Right lobe of liver (tissue), 6 donors: ENCODE results near the gene SMC1B. TPM values are rescaled to one million over a fixed set of nuclear protein-coding genes. Genes with fewer than 3 reads are reported as not detected.

Experiments
- ATAC-seq, 4 donors: fragments of 200-7000 bp; cut with Tn5 transposase; one replicate each; pipeline ENCODE4 v1.9.1; 2020; ENCODE audit warnings: mild to moderate bottlenecking in 4 of 4, moderate library complexity in 4 of 4
- DNase-seq, 3 donors: peaks; one replicate each; pipeline ENCODE4 v3.0.0-alpha.2; 2020
- H3K27ac ChIP-seq, 3 donors: fragments of 200-600 bp; one replicate each; pipeline ENCODE4 v1.8.0; 2022
- H3K27me3 ChIP-seq, 2 donors: fragments of 200-600 bp; one replicate each; pipeline ENCODE4 v1.8.0; 2022
- H3K36me3 ChIP-seq, 4 donors: fragments of 200-600 bp; sonication (generic) in 1 of 4; one replicate each; pipeline versions ENCODE4 v1.5.1 to v1.8.0; 2017 to 2022; ENCODE audit warnings: control low read depth in 1 of 4
- H3K4me1 ChIP-seq, 4 donors: fragments of 200-600 bp; sonication (generic) in 1 of 4; one replicate each; pipeline versions ENCODE4 v1.5.1 to v1.8.0; 2017 to 2022; ENCODE audit warnings: control low read depth in 1 of 4
- H3K4me3 ChIP-seq, 3 donors: fragments of 200-600 bp; one replicate each; pipeline ENCODE4 v1.8.0; 2022
- H3K9me3 ChIP-seq, 4 donors: fragments of 200-600 bp; sonication (generic) in 1 of 4; one replicate each; pipeline versions ENCODE4 v1.5.1 to v1.8.0; 2017 to 2022; ENCODE audit warnings: control low read depth in 1 of 4
- POLR2A ChIP-seq: fragments of 450-650 bp; IDR thresholded peaks from one replicate; pipeline ENCODE4 v1.6.1; 2017; ENCODE audit warnings: antibody characterized with exemption, mild to moderate bottlenecking
- WGBS: methylation state at CpG from one replicate; pipeline ENCODE4 v1.1.6; 2018; ENCODE audit warnings: low coverage, low lambda C conversion rate; ENCODE audit not compliant: insufficient coverage; ENCODE audit errors: missing lambda C conversion rate; 5-methylcytosine and 5-hydroxymethylcytosine counted together
- intact Hi-C, 2 donors: fragments of 100-400 bp; cut with DNase I; formaldehyde crosslinking; loops; one replicate each; pipeline versions ENCODE4 v1.11.2 to v1.14.1; 2022
- total RNA-seq, 6 experiments: library from RNA; depleted of rRNA in 2 of 6; stranded (reverse); fragments of >200 nt in 2 of 6; fragmentation: NEBNext Ultra II Directional in 3 of 6; extraction: Animal tissue kit (Norgen Biotek cat#: 25700) in 3 of 6; gene quantifications; one replicate each; pipeline versions ENCODE4 v1.1.0 to v1.2.4, GENCODE V29; 2016 to 2023
- TF ChIP-seq, protein P1 (sequence below), 4 donors: fragments of 200-600 bp in 3 of 4; fragments of 450-650 bp in 1 of 4; IDR thresholded peaks; one replicate each; pipeline versions ENCODE4 v1.5.1 to v1.8.0; 2016 to 2022; ENCODE audit warnings: antibody characterized with exemption in 4 of 4, mild to moderate bottlenecking in 2 of 4
- donor health status: DM: no; HTN: yes; CAD: no.
- donor health status: DM: no; HTN: no; CAD: no.
- donor health status: DM: no; HTN: no; CAD: no.
- donor health status: DM: no; HTN: yes; CAD: no.
- donor health status: DM: no; HTN: yes; CAD: no.

Gene SMC1B
- total RNA-seq, 6 experiments from 2014 or later, result not detected

DNA sequence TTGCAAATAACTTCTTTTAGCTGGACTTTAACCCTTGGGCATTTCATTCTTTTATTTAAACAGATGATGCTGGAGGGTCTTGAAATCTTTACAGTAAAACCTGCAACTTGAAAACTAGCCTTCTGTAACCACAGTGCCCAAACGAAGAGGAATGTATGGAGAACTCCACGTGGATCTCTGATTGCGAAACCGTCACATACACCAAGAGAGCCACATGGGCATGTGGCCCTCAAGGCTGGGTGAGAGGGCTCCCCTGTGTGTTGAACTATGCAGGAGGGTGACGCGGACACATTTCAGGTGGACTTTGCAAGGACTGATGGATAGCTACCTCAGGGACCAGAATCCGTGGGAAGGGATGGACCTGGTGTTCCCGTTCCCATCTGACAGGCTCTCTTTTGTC, 73.1 kb downstream of the SMC1B start:
- no peak for TF ChIP-seq POLR2A
- TF ChIP-seq, protein P1, sequence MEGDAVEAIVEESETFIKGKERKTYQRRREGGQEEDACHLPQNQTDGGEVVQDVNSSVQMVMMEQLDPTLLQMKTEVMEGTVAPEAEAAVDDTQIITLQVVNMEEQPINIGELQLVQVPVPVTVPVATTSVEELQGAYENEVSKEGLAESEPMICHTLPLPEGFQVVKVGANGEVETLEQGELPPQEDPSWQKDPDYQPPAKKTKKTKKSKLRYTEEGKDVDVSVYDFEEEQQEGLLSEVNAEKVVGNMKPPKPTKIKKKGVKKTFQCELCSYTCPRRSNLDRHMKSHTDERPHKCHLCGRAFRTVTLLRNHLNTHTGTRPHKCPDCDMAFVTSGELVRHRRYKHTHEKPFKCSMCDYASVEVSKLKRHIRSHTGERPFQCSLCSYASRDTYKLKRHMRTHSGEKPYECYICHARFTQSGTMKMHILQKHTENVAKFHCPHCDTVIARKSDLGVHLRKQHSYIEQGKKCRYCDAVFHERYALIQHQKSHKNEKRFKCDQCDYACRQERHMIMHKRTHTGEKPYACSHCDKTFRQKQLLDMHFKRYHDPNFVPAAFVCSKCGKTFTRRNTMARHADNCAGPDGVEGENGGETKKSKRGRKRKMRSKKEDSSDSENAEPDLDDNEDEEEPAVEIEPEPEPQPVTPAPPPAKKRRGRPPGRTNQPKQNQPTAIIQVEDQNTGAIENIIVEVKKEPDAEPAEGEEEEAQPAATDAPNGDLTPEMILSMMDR (IDR thresholded peaks at IDR 0.05), result no peak
- H3K27me3 ChIP-seq, result no peaks in the 10 kb centered on the region
- H3K4me3 ChIP-seq, result no peak overlapping the region
- H3K4me1 ChIP-seq, result peaks cover 0 to 24% (median 10%) of the 10 kb centered on the region in 4 donors
- WGBS, result 76% methylated on average over 8 of the region's 8 CpGs
- intact Hi-C loops, result no loop called here
- H3K27ac ChIP-seq, result no peak overlapping the region
- H3K9me3 ChIP-seq, result no peaks in the 10 kb centered on the region
- DNase-seq, result no peak
- peaks cover 0 to 19% (median 1%) of the 10 kb centered on the region in 4 donors for H3K36me3 ChIP-seq
- ATAC-seq, result no peak

DNA sequence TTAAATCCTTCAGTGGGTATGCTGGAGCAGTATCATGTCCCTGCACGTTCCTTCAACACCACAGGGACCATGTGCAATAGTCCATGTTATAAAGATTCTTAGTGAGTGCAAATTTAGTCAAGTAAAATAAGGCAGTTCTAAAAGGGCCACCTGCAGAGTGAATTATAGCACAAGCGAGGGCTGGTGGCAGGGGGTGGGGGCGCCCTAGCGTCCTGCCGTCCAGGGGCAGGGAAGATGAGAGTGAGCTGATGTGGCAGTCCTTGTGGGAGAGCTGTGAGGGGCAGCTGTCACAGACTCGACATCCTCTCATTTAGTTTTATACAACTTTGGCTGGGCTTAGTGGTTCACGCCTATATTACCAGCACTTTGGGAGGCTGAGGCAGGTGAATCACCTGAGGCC, 74.6 kb downstream of the SMC1B start:
- Histone ChIP-seq H3K4me3 (no peak overlapping the region), H3K27me3 (no peaks in the 10 kb centered on the region), H3K27ac (no peak overlapping the region), H3K36me3 (peaks cover 0 to 19% (median 1%) of the 10 kb centered on the region in 4 donors), H3K9me3 (no peaks in the 10 kb centered on the region), H3K4me1 (peaks cover 0 to 34% (median 10%) of the 10 kb centered on the region in 4 donors)
- ATAC-seq, result no peak
- WGBS, result 95% methylated on average over 6 of the region's 7 CpGs
- no peak for DNase-seq
- TF ChIP-seq, protein P1 (IDR thresholded peaks at IDR 0.05), result no peak
- no peak for TF ChIP-seq POLR2A
- intact Hi-C loops, result no loop called here

- no peaks in the 10 kb centered on the region for H3K9me3 ChIP-seq
- WGBS, result 63% methylated on average over 4 of the region's 9 CpGs
- H3K4me3 ChIP-seq, result no peak overlapping the region
- intact Hi-C loops, result no loop called here
- peaks cover 0 to 34% (median 10%) of the 10 kb centered on the region in 4 donors for H3K4me1 ChIP-seq
- DNase-seq, result no peak
- H3K27ac ChIP-seq, result peak overlapping the region in 2 of 3 donors; percentile 43 to 79
- no peaks in the 10 kb centered on the region for H3K27me3 ChIP-seq
- TF ChIP-seq, protein P1 (IDR thresholded peaks at IDR 0.05), result no peak
- TF ChIP-seq POLR2A, result no peak
- H3K36me3 ChIP-seq, result peaks cover 0 to 24% (median 1%) of the 10 kb centered on the region in 4 donors
- no peak for ATAC-seq
These were observed 75.9 kb downstream of the SMC1B start for GRCh38 chr22:45337536-45337935.

DNA sequence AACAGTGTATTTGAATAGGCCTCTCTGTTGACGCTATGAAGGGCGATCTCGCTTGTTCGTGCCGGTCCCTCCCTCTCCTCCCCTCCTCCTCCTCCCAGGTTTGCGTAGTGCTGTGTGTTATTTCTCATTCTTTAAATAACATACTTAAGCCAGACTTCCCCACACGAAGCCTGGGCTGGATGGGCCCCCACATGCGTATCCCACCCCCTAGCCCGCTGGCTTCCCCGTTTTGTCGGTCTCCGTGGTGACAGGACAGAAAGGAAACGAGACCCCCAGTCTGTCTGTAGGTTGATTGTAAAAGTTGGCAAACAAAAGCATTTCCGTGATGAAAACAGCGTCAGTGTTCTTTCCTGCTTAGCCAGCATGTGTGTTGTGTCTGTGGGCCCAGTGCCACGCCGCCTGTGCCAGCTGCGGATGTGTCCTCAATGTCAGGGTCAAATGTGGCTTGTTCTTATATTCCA, 76.4 kb downstream of the SMC1B start:
- DNase-seq, result peak; percentile 84 to 92 (median 88)
- Histone ChIP-seq H3K4me3 (no peak overlapping the region), H3K4me1 (peaks cover 0 to 34% (median 10%) of the 10 kb centered on the region in 4 donors), H3K36me3 (peaks cover 0 to 24% (median 1%) of the 10 kb centered on the region in 4 donors), H3K9me3 (no peaks in the 10 kb centered on the region), H3K27ac (peak overlapping the region; percentile 43 to 79 (median 73)), H3K27me3 (no peaks in the 10 kb centered on the region)
- peak; percentile 62 to 73 (median 72) for ATAC-seq
- TF ChIP-seq POLR2A, result no peak
- TF ChIP-seq, protein P1 (IDR thresholded peaks at IDR 0.05), result no peak
- intact Hi-C loops, result no loop called here
- 5% methylated on average over 18 of the region's 18 CpGs for WGBS
